Keratinocyte (primary cell): Measurements from ENCODE around the gene XCL1.

Source experiments
- CTCF ChIP-seq, 3 experiments: IDR thresholded peaks in 1 of 3; conservative IDR thresholded peaks in 1 of 3; optimal IDR thresholded peaks in 1 of 3; 2 replicates in 2 of 3; 3 replicates in 1 of 3; pipeline versions ENCODE3 to v1.5.1; 2011; ENCODE audit warnings: low read length in 3 of 3, mild to moderate bottlenecking in 3 of 3, moderate library complexity in 2 of 3, control low read depth in 1 of 3, inconsistent platforms in 1 of 3; ENCODE audit not compliant: insufficient read depth in 2 of 3; ENCODE audit errors: extremely low read depth in 1 of 3
- EZH2 ChIP-seq: IDR thresholded peaks from one replicate; pipeline ENCODE4 v1.6.1; 2012; ENCODE audit warnings: inconsistent platforms, mild to moderate bottlenecking, low read length, moderate library complexity

GRCh38 chr1:168572633-168573032, 3.8 kb upstream of the XCL1 start:
- TF ChIP-seq CTCF (optimal IDR thresholded peaks at IDR 0.05 in 1 of 3, IDR thresholded peaks at IDR 0.05 in 1 of 3, conservative IDR thresholded peaks at IDR 0.05 in 1 of 3; ENCODE audit: extremely low read depth in 1 of 3, insufficient read depth in 2 of 3, low read length in 3 of 3) = no peak
- TF ChIP-seq EZH2 = no peak
